H1 (cell line): ENCODE measurements around the gene EDC3.

ENCODE experiments used
- ATF3 ChIP-seq: IDR thresholded peaks from 2 replicates; pipeline ENCODE4 v1.6.1; 2011; ENCODE audit warnings: low read depth, mild to moderate bottlenecking, low read length; ENCODE audit not compliant: insufficient read depth
- BCL11A ChIP-seq, 2 experiments: IDR thresholded peaks; one replicate each; pipeline ENCODE4 v1.6.1; 2011; ENCODE audit warnings: low read depth in 2 of 2, low read length in 2 of 2, mild to moderate bottlenecking in 2 of 2
- CTCF ChIP-seq, 3 experiments: IDR thresholded peaks; 1 replicate in 2 of 3; 2 replicates in 1 of 3; pipeline versions ENCODE4 v1.5.1 to v1.6.1; 2011; ENCODE audit warnings: low read length in 3 of 3, mild to moderate bottlenecking in 3 of 3, inconsistent platforms in 2 of 3, low read depth in 1 of 3, moderate library complexity in 1 of 3; ENCODE audit not compliant: insufficient read depth in 1 of 3; ENCODE audit errors: control extremely low read depth in 1 of 3
- EP300 ChIP-seq, 2 experiments: IDR thresholded peaks; 1 replicate in 1 of 2; 2 replicates in 1 of 2; pipeline ENCODE4 v1.6.1; 2011 to 2012; ENCODE audit warnings: low read depth in 2 of 2, low read length in 2 of 2, mild to moderate bottlenecking in 2 of 2, borderline replicate concordance in 1 of 2, inconsistent platforms in 1 of 2, moderate library complexity in 1 of 2
- FOSL1 ChIP-seq: IDR thresholded peaks from 2 replicates; pipeline ENCODE4 v1.6.1; 2011; ENCODE audit warnings: mild to moderate bottlenecking, low read depth, low read length, moderate library complexity; ENCODE audit not compliant: insufficient read depth
- GABPA ChIP-seq: IDR thresholded peaks from 2 replicates; pipeline ENCODE4 v1.6.1; 2011; ENCODE audit warnings: mild to moderate bottlenecking, low read length, moderate library complexity, borderline replicate concordance; ENCODE audit not compliant: insufficient read depth
- POLR2A ChIP-seq, 2 experiments: IDR thresholded peaks; 1 replicate in 1 of 2; 2 replicates in 1 of 2; pipeline ENCODE4 v1.6.1; 2011; ENCODE audit warnings: low read depth in 2 of 2, low read length in 2 of 2, mild to moderate bottlenecking in 2 of 2; ENCODE audit errors: control extremely low read depth in 1 of 2
- POLR2AphosphoS5 ChIP-seq: IDR thresholded peaks from 2 replicates; pipeline ENCODE4 v1.6.1; 2011; ENCODE audit warnings: low read depth, low read length
- RAD21 ChIP-seq, 2 experiments: IDR thresholded peaks in 1 of 2; conservative IDR thresholded peaks in 1 of 2; 2 replicates each; pipeline ENCODE4 v1.6.1; 2011; ENCODE audit warnings: low read depth in 2 of 2, low read length in 2 of 2, improper control_type of control experiment in 1 of 2, inconsistent platforms in 1 of 2, mild to moderate bottlenecking in 1 of 2, moderate library complexity in 1 of 2
- SIN3A ChIP-seq, 2 experiments: IDR thresholded peaks in 1 of 2; conservative IDR thresholded peaks in 1 of 2; 2 replicates each; pipeline ENCODE4 v1.6.1; 2011 to 2012; ENCODE audit warnings: low read length in 2 of 2, improper control_type of control experiment in 1 of 2, low read depth in 1 of 2, mild to moderate bottlenecking in 1 of 2
- SUZ12 ChIP-seq: fragments of 200-600 bp; sonication (generic); IDR thresholded peaks from 2 replicates; pipeline ENCODE4 v1.6.1; 2012; ENCODE audit warnings: mild to moderate bottlenecking, inconsistent platforms, low read length, moderate library complexity, mixed read lengths

GRCh38 chr15:74662064-74662860, 33.6 kb downstream of the EDC3 start:
- TF ChIP-seq POLR2A (IDR thresholded peaks at IDR 0.05; ENCODE audit: control extremely low read depth in 1 of 2, low read depth in 2 of 2, low read length in 2 of 2): no peak
- TF ChIP-seq CTCF (IDR thresholded peaks at IDR 0.05; ENCODE audit: control extremely low read depth in 1 of 3, insufficient read depth in 1 of 3, low read depth in 1 of 3, low read length in 3 of 3): no peak
- TF ChIP-seq SUZ12: no peak
- no peak for TF ChIP-seq EP300 (IDR thresholded peaks at IDR 0.05; ENCODE audit: borderline replicate concordance in 1 of 2, low read depth in 2 of 2, low read length in 2 of 2)
- TF ChIP-seq RAD21 (IDR thresholded peaks at IDR 0.05 in 1 of 2, conservative IDR thresholded peaks at IDR 0.05 in 1 of 2; ENCODE audit: low read depth in 2 of 2, low read length in 2 of 2): no peak
- no peak for TF ChIP-seq FOSL1
- no peak for TF ChIP-seq GABPA
- TF ChIP-seq SIN3A (conservative IDR thresholded peaks at IDR 0.05 in 1 of 2, IDR thresholded peaks at IDR 0.05 in 1 of 2; ENCODE audit: low read depth in 1 of 2, low read length in 2 of 2): no peak
- no peak for TF ChIP-seq ATF3
- TF ChIP-seq POLR2AphosphoS5: no peak
- TF ChIP-seq BCL11A (IDR thresholded peaks at IDR 0.05; ENCODE audit: low read depth in 2 of 2, low read length in 2 of 2): no peak
